GM21737 (cell line): ENCODE results near the gene CAPN12.

Experiments
- ATAC-seq: cut with Tn5 transposase; IDR thresholded peaks from one replicate; pipeline ENCODE4 v1.9.1; 2021; ENCODE audit warnings: mild to moderate bottlenecking, moderate library complexity; ENCODE audit not compliant: unreplicated experiment

Gene CAPN12

DNA sequence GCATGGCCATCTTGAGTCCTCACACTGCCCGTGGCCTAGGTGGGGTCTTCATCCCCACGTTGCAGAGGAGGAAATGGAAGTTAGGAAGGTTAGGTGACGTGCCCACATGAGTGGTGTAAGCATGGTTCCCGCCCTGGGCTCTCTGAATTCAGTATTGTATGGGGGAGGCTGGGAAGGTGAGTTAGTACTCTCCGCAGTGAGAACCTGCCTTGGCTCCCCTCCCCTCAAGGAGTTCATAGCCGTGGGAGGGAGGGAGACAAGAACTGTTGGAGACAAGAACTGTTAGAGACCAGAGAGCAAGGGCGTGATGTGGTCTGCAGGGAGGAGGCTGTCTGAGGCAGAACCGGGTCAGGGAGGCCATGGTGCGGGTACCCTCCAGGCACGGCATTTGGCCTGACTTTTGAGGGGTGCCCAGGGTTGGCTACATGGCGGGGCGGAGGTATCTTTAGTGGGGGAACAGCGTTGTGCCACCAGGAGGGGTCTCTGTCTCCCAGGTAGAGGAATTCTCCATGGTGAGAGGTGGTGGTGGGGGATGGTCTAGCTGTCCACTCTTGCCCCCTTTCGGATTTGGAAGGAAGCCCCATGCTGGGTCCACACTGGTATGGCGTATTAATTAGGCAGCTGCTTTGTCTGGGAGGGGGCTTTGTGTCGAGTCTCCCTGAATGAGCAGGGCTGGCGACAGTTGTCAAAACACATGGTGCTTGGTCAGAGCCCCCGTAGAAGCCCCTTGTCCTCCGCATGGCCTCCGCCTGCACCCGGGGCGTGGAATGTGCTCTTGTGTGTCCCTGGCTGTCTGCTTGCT lies 45.8 kb downstream of the CAPN12 start:
- no peak for ATAC-seq

DNA sequence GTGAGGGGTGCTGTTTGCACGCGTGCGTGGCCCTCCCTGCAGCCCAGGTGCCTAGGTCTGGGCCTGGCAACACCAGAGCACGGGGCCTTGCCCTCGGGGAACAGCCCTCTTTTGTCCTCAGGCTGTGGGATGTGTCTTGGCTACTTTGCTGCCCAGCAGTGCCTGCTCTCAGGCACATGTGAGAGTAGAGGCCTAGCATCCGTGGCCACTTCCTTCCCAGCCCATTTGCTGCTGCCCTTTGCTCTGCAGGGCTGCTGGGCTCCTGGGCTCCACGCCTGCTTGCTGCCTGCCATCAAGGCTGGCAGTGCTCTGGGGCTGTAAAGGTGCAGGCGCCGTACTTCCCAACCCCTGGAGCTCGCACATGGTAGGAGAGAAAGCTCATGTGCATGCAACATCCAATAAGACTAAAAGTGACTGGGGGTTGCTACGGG lies 46.6 kb downstream of the CAPN12 start:
- ATAC-seq: no peak

DNA sequence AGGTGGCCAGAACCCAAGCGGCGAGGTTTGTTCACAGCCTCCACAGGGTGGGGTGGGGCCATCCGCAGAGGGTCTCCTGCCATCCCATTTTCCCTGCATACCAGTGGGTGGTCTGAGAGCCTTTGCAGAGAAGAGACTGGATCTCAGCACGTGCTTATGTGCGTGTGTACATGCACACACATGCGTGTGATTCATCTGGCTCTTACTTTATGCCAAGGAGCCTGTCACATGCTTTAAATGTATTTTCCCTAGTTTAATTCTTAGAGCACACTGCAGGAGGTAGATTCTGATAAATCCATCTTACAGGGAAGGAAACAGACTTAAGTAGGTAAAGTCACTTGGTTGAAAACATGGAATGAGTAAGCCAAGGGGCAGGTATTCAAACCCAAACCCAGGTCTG lies 47.1 kb downstream of the CAPN12 start:
- ATAC-seq: no peak

DNA sequence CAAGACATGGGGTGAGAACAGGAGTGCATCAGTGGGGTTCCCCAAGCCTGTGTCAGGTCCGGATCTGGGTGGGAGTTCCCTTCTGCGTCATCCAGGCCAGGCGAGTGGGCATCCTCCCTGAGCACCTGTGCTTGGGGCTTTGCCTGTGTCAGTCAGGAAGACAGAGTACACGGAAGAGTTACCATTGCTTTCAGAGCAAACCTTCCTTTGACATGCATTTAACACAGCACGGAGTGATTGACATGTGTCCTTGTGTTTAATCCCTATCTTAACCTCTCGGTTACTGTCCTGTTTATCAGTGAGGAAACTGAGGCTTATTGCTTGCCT lies 47.6 kb downstream of the CAPN12 start:
- no peak for ATAC-seq

DNA sequence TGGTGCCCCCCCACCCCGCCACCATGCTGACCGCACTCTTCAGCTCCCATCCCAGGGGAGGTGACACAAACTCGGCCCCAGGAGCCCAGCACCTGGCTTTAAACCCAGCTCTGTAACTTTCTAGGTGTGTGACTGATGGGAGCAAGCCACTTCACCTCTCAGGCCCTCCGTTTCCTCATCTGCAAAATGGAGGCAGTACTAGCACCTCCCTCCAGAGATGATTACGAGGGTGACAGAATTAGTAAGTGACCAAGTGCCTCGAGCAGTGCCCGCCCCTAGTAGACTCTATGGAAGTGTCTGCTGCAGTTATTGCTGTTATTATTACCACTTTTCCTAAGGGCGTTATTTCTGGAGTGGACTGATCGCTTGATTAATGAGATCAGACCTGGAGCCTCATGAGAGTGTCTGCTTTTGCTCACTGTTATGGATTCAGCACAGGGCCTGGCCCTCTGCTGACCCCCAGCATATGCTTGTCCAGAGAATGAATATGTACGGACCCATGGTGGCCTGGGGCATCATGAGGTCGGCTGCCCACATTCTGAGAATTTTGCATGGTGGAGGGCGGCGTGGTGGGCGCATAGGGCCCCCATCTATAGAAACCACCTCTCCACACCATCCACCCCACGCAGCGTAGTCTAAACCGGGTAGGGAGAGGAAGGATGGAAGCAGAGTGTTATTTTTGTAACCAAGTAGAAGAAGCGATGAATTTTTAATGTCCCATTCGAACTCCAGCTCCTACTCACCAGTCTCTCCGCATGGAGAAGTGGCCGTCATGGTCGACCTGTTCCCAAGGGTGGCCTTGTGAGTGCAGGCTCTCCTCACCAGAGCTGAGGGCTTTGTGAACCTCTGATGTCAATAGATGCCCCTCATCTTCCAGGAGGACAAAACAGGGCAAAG lies 48.2 kb downstream of the CAPN12 start:
- ATAC-seq: no peak

DNA sequence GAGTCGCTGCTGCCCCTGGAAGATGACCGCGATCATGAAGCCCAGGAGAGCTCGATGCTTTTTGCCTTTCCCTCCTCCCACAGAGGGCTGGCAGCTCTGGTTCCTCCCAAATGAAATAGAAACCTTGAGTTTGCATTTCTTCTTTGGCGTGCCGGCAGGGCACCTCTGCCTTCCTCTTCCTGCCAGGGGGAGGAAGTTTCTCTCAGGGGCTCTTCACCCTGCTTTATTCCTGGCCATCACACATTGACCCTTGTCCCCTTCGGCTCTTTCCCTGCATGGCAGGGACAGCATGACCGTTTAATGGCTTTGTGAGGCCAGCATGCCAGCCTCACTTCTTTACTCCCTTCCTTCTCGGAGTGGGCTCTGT lies 49.0 kb downstream of the CAPN12 start:
- ATAC-seq: no peak

DNA sequence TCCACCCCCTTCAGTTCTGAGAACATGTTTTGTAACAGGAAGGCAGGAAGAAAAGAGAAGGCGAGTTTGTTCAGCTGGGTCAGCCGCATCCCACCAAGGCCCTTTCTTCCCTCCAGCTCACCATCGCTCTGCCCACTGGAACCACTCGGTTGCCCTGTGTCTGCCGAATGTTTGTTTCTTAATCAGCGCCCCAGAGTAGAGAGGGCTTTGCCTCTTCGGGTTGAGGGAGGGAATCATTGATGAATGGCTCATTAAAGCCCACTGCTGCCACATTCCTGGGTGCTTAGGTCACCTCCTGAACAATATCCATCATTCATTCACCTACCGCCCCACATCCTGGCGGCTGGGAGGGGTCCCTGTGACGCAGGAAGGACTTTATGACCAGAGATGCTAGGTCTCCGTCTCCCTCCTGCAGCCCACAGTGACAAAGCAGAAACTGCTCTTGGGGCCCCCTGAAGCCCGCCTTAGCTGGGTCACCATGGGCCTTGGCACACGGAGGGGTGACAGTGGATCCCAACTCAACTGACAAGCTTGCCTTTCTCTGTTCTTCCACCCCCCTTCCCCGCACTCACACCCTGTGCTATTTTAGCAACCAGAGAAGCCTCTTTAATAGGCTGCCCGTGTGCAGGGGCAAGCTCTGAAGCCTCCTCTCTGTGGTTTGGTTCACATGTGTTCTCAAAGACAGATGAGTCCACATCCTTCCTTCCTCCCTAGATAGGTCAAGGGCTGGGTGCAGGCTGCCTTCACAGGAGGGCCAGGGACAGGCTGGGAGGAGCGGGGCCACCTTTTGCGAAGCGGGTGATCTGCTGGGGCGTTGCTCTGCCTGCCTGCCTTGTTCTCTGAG lies 50.7 kb downstream of the CAPN12 start:
- ATAC-seq: no peak

DNA sequence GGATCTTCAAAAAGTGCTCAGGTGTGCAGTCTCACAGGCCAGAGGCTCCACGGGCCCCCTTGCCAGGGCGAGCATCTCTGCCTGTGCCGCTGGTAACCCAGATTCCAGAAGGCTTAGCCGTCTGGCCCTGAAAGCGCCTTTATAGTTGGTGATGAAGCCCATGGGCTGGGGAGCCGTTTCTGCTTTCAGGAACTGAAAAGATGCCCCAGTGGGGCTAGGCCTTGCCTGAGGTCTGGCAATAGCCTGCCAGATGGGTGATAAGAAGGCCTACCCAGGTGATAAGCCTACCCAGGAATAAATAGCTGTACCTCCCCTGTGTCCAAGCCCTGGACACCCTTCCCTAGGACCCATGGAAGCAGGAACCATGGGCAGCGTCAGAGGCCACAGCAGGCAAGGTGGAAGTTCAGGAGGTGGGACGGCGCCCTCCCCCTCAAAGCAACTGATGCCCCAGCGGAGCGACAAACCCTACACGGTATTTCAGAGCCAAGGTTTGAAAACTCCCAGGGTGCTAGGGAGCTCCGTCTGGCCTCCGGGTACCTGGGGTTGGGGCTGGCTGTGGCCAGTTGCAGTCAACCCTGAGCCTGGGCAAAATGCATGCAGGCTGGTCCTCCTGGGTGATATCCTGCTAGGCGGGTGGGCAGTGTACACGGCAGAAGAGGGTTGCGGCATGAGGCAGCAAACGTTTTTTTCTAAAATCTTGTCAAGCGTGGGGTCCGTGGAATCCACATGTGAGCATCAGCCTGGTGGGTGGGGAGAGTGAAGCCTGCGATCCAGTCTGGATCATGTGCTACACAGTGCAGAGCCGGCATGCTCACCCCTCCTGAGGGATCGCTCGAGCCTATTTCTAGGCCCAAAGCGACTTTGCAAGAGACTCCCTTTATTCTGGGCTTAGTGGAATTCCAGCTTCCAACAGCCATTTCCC lies 51.6 kb downstream of the CAPN12 start:
- ATAC-seq: no peak

DNA sequence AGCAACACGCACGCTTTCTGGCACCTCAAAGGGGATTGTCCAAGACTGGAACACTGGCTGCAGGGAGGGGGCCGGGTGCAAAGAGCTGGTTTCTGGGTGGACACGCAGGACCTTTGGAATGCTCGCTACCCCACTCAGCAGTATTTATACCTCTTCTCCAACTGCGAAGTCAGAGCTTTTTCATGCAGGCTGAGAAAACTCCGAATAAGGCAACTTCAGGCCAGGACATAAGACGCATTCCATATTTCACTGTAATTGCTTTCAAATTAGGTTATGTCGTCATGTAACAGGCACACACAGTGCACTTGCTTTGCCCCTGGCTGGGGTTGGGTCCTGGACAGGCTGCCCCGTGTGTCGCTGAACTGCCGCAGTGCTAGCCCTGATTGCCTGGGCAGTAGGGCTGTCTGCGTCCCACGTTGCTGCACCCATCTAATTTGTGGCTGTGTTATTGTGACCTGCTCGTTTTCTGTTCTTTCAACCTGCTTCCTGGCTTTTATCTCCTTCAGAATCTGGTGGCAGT lies 52.3 kb downstream of the CAPN12 start:
- no peak for ATAC-seq

DNA sequence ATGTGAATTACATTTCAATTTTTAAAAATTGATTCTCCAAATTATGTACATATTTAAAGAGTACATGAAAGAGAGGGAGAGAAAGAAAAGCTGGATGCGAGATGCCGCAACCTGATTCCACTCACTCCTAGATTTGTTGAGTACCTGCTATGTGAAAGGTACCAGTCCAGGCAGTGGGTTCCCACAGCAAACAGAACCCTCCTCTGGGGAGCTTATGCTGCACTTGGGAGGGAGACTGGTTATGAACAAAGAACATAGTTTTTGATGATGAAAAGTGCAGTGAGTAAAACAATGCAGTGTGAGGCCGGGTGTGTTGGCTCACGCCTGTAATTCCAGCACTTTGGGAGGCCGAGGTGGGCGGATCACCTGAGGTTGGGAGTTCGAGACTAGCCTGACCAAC lies 53.4 kb downstream of the CAPN12 start:
- ATAC-seq: no peak

DNA sequence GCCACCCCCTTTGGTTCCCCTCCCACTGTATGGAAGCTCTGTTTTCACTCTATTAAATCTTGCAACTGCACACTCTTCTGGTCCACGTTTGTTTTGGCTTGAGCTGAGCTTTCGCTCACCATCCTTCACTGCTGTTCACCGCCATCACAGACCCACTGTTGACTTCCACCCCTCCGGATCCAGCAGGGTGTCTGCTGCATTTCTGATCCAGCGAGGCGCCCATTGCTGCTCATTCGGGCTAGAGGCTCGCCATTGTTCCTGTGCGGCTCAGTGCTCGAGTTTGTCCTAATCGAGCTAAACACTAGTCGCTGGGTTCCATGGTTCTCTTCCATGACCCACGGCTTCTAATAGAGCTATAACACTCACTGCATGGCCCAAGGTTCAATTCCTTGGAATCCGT lies 54.1 kb downstream of the CAPN12 start:
- ATAC-seq: no peak

DNA sequence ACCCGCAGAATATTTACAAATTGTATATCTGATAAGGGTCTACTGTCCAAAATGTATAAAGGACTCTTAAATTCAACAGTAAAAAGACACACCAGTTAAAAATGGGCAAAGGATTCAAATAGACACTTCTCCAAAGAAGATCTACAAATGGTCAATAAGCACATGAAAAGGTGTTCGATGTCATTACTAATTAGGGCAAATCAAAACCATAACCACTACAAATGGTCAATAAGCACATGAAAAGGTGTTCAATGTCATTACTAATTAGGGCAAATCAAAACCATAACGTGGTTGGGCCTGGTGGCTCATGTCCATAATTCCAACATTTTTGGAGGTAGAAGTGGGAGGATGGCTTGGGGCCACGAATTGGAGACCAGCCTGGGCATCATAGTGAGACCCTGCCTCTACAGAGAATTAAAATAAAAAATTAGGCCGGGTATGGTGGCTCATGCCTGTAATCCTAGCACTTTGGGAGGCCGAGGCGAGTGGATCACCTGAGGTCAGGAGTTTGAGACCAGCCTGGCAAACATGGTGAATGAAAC lies 56.4 kb downstream of the CAPN12 start:
- ATAC-seq: no peak

DNA sequence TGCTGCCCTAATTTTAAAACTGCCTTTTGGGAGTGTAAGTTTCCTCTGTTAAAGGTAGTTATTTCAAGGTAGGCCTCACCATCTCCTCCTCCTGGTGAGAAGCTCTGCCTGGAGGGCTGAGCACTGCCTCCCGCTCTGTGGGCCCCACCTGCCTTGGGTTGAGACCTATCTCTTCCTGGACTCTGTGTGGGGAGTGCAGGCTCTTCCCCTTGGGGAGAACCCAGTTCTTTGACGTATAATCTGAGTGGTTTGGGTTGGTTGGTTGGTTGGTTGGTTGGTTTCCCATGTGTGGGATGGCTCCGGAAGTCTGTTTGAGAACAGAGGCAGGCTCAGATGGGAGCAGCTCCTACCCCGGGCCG lies 57.8 kb downstream of the CAPN12 start:
- ATAC-seq: no peak

DNA sequence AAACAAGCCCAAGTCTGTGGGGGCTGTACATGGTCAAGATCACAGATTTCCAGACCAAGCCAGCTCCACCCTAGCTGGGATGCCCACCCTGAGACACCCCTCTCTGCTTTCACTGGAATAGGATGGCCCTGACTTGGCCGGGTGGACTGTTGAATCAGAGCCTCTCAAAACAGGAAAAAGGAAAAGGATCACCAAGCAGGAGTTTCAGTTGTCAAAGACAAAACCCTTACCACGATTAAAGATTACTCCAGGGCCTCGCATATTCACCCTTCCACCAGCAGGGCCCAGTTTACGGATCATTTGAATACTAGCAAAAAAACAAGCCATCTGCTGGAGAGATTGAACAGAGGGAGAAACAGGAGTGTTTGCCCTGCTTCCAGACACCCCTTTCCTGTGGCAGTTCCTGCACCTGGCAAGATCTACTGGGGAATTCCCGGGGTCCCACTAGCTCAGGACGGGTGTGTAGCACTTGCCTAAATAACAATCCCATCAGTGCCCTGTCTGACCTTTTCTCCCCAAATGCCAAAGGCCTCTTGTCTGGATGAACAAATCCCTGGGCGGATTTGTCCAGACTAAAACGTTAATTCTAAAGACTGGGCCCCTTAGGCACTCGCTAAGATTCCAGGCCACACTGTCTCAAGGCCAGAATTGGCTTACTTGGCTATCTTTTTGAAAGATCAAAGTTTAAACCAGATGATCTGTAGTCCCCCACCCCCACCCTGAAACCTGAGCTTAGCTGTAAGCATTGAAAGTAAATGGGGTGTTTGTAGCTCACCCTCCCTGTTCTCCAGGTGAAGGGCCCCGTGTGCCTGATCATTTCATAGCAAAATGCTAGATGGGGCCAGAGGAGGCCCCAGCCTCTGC lies 58.4 kb downstream of the CAPN12 start:
- no peak for ATAC-seq

DNA sequence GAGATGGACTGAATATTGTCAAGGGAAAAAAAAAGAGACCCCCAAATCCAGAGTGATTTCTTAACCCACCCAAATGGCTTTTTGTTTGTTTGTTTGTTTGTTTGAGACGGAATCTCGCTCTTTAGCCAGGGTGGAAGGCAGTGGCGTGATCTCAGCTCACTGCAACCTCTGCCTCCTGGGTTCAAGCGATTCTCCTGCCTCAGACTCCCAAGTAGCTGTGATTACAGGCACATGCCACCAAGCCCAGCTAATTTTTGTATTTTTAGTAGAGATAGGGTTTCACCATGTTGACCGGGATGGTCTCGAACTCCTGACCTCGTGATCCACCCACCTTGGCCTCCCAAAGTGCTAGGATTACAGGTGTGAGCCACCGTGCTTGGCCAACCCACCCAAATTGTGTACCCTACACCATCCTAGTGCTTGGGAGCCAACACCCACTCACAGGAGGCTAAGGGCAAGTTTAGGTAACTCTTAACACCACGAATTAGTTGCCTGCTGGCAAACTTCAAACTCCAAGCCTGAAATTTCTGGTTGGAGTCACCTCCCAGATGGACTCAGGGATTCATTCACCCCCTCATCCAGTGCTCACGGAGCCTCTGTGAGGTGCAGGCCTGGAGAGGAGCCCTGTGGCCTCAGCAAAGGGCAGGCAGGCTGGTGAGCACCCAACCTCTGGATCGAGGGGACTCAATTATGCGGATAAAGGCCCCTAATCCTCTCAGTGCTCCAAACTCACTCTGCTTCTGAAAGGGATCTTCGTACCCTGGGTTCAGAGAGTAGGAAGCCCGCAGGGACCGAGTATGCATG lies 59.2 kb downstream of the CAPN12 start:
- ATAC-seq: no peak

DNA sequence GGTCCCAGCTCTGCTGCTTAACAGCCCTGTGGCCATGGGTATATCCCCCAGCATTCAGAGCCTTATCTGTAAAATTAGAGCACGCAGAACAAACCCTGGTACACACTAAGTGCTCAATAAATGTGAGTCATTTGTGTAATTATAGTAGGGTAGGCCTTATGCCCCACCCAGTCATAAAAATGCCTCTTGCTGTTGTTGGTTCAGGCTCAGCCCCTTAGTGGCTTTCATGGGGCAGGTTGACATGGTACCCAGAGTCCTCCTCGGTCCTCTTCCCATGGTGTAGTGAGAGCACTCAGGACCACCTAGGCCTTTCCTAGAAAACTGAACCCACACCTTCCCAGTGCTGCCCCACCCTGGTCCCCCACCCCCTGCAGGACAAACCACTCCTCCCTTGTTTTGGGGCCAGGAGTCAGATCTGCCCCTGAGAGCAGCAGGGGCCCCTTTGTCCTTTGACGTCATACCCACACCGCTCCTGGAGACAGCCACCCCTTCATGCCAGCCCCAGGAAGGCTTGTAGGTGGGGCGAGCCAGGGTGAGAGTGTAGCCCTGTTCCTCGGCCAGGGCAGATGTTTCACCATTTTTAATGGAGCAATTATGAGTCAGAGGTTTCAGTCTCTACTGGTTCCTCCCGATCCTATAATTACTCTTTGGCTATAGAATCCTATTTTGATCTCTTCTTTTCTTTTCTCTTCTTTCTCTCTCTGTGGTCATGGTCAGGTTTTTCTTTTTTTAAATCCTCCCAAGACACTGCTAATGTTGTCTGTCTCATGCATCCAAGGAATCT lies 60.0 kb downstream of the CAPN12 start:
- ATAC-seq: no peak

DNA sequence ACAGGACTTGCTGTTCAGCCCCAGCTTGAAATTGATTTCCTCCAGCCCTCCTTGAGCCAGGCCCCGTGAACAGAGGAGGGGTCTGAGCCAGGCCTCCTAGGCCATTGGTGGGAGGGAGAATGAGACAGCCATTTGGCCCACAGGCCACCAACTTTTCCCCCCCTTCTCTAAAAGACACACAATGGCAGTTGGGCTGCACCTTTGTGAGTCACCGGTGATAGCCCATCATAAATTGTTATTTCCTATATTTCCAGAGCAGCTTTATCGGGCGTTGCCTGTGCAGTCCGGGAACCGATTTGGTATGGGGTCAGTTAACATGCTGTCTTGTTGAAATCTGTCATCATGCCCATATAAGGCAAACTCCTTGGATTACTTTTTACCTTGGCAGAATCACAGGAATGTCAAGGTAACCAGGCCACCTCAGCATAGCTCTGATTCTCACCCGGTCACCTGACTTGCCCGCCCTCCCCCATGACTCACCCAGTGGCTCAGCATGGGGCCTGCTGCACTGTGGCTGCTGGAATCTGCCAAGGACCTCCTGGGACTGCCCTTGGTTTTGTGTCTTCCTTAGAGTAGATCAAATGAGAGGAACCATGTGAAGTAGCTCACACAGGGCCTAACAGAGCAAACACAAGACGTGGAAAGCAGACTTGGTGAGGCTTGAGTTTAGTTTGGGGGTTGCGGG lies 60.7 kb downstream of the CAPN12 start:
- no peak for ATAC-seq
